NT2/D1 (cell line): Measurements from ENCODE around the gene KLHDC8A.
A peak's percentile ranks its signal among the peaks of the same experiment; 100 is the strongest.

ENCODE experiments used
- DNase-seq: peaks from one replicate; pipeline ENCODE4 v3.0.0-alpha.2; 2011; ENCODE audit warnings: low read depth, low spot score
- H3K27me3 ChIP-seq: 2 replicates; pipeline ENCODE4 v1.6.0; 2011; ENCODE audit warnings: mild to moderate bottlenecking; ENCODE audit not compliant: insufficient read length, insufficient read depth
- H3K36me3 ChIP-seq: 2 replicates; pipeline ENCODE4 v1.6.1; 2011; ENCODE audit warnings: mild to moderate bottlenecking, low read length, mixed read lengths; ENCODE audit not compliant: insufficient read depth, insufficient read length
- H3K4me1 ChIP-seq: 2 replicates; pipeline ENCODE4 v1.5.1; 2011; ENCODE audit not compliant: insufficient read depth, insufficient read length
- H3K4me3 ChIP-seq: 2 replicates; pipeline ENCODE4 v1.5.1; 2011; ENCODE audit warnings: low read depth; ENCODE audit not compliant: insufficient read length
- H3K9ac ChIP-seq: 2 replicates; pipeline ENCODE4 v1.6.0; 2011; ENCODE audit warnings: low read depth; ENCODE audit not compliant: insufficient read length
- H3K9me3 ChIP-seq: 2 replicates; pipeline ENCODE4 v1.5.1; 2011; ENCODE audit warnings: mild to moderate bottlenecking, low read length; ENCODE audit not compliant: insufficient read depth
- SUZ12 ChIP-seq: IDR thresholded peaks from 2 replicates; pipeline ENCODE4 v1.6.1; 2011; ENCODE audit not compliant: insufficient read length, insufficient read depth; ENCODE audit errors: extremely low read depth
- YY1 ChIP-seq: IDR thresholded peaks from 2 replicates; pipeline ENCODE4 v1.6.1; 2011; ENCODE audit not compliant: insufficient read length, insufficient read depth
- ZNF274 ChIP-seq: IDR thresholded peaks from 2 replicates; pipeline ENCODE4 v1.6.1; 2011; ENCODE audit warnings: mild to moderate bottlenecking, low read depth, low read length

The KLHDC8A gene

DNA sequence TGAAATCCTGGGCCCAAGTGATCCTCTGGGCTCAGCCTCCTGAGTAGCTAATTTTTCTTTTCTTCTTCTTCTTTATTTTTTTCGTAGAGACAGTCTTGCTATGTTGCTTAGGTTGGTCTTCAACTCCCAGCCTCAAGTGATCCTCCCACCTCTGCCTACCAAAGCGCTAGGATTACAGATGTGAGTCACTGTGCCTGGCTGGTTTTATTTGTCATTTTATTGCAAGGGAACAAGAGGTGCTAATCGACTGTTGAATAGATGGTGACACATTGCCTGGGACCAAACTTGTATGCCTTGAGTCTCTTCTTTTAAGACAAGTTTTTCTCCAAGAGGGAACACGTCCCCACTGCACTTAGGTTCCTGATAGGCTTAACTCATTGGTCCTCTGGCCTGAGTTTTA is 20.0 kb upstream of the KLHDC8A start:
- Histone ChIP-seq H3K4me1 (peaks cover 2% of the 10 kb centered on the region), H3K27me3 (no peaks in the 10 kb centered on the region), H3K9me3 (no peaks in the 10 kb centered on the region), H3K9ac (no peak overlapping the region), H3K4me3 (no peak overlapping the region), H3K36me3 (no peaks in the 10 kb centered on the region)
- DNase-seq, result no peak
- no peak for TF ChIP-seq ZNF274
- TF ChIP-seq SUZ12, result no peak
- TF ChIP-seq YY1, result no peak

DNA sequence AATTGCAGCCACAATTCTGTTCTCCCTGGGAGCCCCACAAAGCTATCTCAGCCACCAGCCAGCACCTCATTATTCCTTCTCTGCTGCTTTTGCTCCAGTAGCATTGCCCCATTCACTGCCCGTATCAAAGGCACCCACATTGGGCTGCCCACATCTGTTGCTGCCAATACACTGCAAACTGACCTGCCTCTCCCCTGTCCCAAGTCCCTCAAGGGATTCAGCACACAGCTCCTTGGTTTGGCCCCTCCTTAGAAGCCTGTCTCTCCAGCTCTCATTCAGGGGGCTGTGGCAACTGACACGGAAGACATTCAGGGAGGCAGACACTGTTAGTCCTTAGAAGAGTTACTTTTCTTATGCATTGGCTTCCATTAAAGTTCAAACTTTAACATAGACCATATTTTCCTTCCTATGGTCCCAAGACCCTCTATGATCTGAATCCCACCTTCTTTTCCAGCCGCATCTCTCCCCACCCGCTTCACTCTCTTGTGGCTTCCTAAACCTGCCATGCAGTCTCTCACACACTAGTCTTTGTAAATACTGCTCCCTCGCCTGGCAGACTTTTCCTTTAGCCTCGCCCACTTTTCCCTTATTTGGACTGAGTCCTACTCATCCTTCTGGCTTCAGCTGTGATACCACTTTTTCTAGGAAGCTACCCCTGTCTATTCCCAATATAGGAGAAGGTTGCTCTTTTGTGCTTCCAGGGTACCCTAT is 19.3 kb upstream of the KLHDC8A start:
- Histone ChIP-seq H3K9me3 (no peaks in the 10 kb centered on the region), H3K27me3 (no peaks in the 10 kb centered on the region), H3K9ac (peak overlapping the region; percentile 7), H3K4me1 (peaks cover 2% of the 10 kb centered on the region), H3K4me3 (no peak overlapping the region), H3K36me3 (no peaks in the 10 kb centered on the region)
- no peak for TF ChIP-seq YY1
- TF ChIP-seq SUZ12, result no peak
- no peak for TF ChIP-seq ZNF274
- peak; percentile 76 for DNase-seq

- Histone ChIP-seq H3K9me3 (no peaks in the 10 kb centered on the region), H3K9ac (no peak overlapping the region), H3K27me3 (no peaks in the 10 kb centered on the region), H3K4me3 (no peak overlapping the region), H3K36me3 (no peaks in the 10 kb centered on the region), H3K4me1 (peaks cover 2% of the 10 kb centered on the region)
- DNase-seq, result no peak
- TF ChIP-seq YY1 (no peak), SUZ12 (no peak), ZNF274 (no peak)
These were observed 17.7 kb upstream of the KLHDC8A start for GRCh38 chr1:205374210-205375078.

GRCh38 chr1:205373798-205374175 is 17.1 kb upstream of the KLHDC8A start:
- Histone ChIP-seq H3K36me3 (no peaks in the 10 kb centered on the region), H3K27me3 (no peaks in the 10 kb centered on the region), H3K4me3 (no peak overlapping the region), H3K9me3 (no peaks in the 10 kb centered on the region), H3K4me1 (peaks cover 6% of the 10 kb centered on the region), H3K9ac (no peak overlapping the region)
- DNase-seq, result no peak
- TF ChIP-seq YY1 (no peak), SUZ12 (no peak), ZNF274 (no peak)

DNA sequence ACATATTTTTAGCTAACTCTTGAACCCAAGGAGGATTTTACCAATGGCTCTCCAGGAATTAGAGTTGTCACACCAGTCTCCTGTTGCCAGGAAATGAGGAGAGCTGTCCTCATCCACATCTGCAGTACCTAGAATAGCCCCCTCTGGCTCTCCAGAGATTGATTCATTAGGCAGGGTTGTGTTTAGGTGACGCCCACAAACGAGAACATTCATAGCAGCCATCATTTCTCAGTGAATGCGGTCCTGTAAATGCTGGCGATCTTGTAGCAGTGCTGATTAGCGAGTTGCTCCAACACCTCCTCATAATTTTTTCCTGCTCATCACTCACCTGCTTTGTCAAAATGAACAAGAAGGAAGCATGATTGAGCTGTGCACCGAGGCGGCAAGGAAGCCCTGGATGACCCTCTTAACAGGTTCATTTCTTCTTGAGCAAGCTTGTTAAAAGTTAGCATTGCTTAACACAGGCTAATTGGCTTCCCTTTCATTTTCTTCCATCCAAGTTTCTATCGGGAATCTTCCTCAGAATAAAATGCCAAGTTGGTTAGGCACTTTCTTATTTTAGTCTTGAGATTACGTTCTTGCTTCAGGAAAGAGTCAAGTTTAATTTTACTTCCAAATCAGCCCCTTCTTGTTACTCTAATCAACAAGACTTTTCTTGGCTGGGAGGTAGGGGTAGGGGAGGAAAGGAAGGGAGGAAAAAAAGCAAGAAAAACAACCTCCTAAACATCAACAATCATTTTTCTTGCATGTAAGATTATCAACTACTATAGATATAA is 16.5 kb upstream of the KLHDC8A start:
- Histone ChIP-seq H3K9ac (no peak overlapping the region), H3K4me1 (peaks cover 6% of the 10 kb centered on the region), H3K27me3 (no peaks in the 10 kb centered on the region), H3K4me3 (no peak overlapping the region), H3K36me3 (no peaks in the 10 kb centered on the region), H3K9me3 (no peaks in the 10 kb centered on the region)
- TF ChIP-seq SUZ12, result no peak
- TF ChIP-seq ZNF274, result no peak
- no peak for TF ChIP-seq YY1
- DNase-seq, result no peak

DNA sequence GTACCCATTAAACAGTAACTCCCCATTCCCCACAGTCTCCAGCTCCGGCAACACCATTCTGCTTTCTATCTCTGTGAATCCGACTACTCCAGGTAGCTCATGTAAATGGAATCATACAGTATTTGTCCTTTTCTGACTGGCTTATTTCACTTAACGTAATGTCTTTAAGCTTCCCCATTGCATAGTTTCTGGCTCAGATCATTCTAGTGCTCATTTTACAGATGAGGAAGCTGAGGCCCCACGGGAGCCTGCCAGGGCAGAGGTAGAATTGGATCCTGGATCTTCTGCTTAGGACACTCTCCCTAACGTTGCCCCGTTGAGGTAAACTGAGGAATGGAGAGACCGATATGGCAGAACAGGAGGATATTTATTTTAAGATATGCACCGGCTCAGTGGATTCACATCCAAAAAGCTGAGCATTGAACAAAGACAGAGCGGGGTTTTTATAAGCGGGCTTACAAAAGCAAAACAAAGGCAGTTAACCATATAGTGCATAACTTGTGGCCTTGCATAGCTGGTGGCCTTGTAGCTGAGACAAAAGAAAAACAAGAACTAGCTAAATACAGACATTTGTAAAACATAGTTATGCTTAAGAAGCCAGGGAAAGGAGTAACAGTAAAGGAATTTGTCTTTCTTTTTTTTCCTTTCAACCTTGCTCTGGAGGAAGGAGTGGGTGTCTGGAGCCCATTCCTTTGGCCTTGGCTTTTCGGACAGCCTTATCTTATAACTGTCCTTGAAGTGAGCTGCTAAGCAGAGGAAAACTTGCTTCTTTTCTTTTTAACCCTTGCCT is 15.3 kb upstream of the KLHDC8A start:
- Histone ChIP-seq H3K36me3 (no peaks in the 10 kb centered on the region), H3K4me3 (no peak overlapping the region), H3K27me3 (no peaks in the 10 kb centered on the region), H3K9me3 (no peaks in the 10 kb centered on the region), H3K9ac (no peak overlapping the region), H3K4me1 (peaks cover 6% of the 10 kb centered on the region)
- DNase-seq, result no peak
- no peak for TF ChIP-seq YY1
